Uterus (tissue), 4 donors: Measurements from ENCODE around the gene MRE11. TPM values are rescaled to one million over a fixed set of nuclear protein-coding genes. Genes with fewer than 3 reads are reported as not detected.

Experiments
- DNase-seq, 2 donors: peaks; one replicate each; pipeline ENCODE4 v3.0.0-alpha.2; 2019 to 2020
- H3K27ac ChIP-seq, 2 donors: fragments of 200-600 bp; sonication (generic); 1 replicate in 1 of 2; 2 replicates in 1 of 2; pipeline ENCODE4 v1.5.1; 2016 to 2018
- H3K27me3 ChIP-seq, 2 donors: fragments of 200-600 bp; sonication (generic); one replicate each; pipeline ENCODE4 v1.5.1; 2018 to 2019; ENCODE audit warnings: control low read depth in 1 of 2
- H3K36me3 ChIP-seq, 2 donors: fragments of 200-600 bp; sonication (generic); one replicate each; pipeline ENCODE4 v1.5.1; 2019; ENCODE audit warnings: control low read depth in 1 of 2
- H3K4me1 ChIP-seq, 2 donors: fragments of 200-600 bp; sonication (generic); one replicate each; pipeline ENCODE4 v1.5.1; 2018 to 2019; ENCODE audit warnings: control low read depth in 1 of 2
- H3K4me3 ChIP-seq, 2 donors: fragments of 200-600 bp; sonication (generic); 1 replicate in 1 of 2; 2 replicates in 1 of 2; pipeline ENCODE4 v1.5.1; 2018 to 2019; ENCODE audit warnings: mild to moderate bottlenecking in 1 of 2
- H3K9me3 ChIP-seq, 2 donors: fragments of 200-600 bp; sonication (generic); one replicate each; pipeline ENCODE4 v1.5.1; 2019; ENCODE audit warnings: control low read depth in 1 of 2
- CTCF ChIP-seq, 4 experiments: fragments of 200-600 bp in 2 of 4; fragments of 450-650 bp in 2 of 4; sonication (generic) in 2 of 4; IDR thresholded peaks; one replicate each; pipeline ENCODE4 v1.5.1; 2016 to 2019; ENCODE audit warnings: antibody characterized with exemption in 4 of 4, mild to moderate bottlenecking in 2 of 4, moderate library complexity in 1 of 4
- POLR2A ChIP-seq, 2 donors: fragments of 450-650 bp; IDR thresholded peaks; one replicate each; pipeline ENCODE4 v1.6.1; 2016; ENCODE audit warnings: antibody characterized with exemption in 2 of 2, mild to moderate bottlenecking in 1 of 2, moderate library complexity in 1 of 2
- intact Hi-C: fragments of 100-400 bp; cut with DNase I; formaldehyde crosslinking; loops from one replicate; pipeline ENCODE4 v1.15.1; 2023; ENCODE audit warnings: low total_unique reads
- total RNA-seq, 4 donors: library from RNA; depleted of rRNA in 3 of 4; stranded (reverse); fragments of >200 nt in 3 of 4; gene quantifications; one replicate each; pipeline versions ENCODE4 v1.1.0 to v1.2.4, GENCODE V29; 2014 to 2023
- donor health status: DM: yes; HTN: yes; CAD: no.

Gene MRE11
- total RNA-seq, 4 donors from 2014 or later, result 5.9 to 45.8 (median 16.9) TPM

DNA sequence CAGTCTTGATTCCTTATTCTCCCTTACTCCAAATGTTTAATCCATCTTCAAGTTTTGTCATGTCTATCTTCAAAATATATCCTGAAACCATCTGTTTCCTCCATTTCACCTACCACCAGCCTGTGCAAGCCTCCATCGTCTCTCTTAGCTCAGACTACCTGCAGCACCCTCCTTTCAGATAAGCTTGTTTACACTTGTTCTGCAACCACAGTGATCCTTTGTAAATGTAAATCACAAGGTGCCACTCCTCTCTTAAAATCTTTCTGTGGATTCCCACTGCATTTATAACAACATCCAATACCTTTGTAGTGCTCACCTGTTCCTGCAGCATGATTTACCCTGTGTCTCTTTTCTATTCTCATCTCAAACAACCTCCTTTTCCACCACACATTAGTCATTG lies 60.6 kb downstream of the MRE11 start:
- no peak for TF ChIP-seq POLR2A (IDR thresholded peaks at IDR 0.05)
- TF ChIP-seq CTCF (IDR thresholded peaks at IDR 0.05), result no peak

DNA sequence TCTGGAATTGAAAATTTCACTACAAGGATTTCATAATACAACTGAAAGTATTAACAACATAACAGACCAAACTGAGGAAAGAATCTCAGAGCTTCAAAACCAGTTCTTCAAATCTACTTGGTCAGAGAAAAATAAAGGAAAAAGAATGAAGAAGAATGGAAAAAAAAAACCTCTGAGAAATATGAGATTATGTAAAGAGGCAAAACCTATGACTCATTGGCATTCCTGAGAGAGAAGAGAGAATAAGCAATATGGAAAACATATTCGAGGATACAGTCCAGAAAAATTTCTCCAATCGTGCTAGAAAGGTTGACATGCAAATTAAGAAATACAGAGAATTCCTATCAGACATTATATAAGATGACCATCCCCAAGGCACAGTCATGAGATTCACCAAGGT lies 69.0 kb downstream of the MRE11 start:
- TF ChIP-seq CTCF (IDR thresholded peaks at IDR 0.05), result no peak
- TF ChIP-seq POLR2A (IDR thresholded peaks at IDR 0.05), result no peak
- no peaks in the 10 kb centered on the region for H3K4me1 ChIP-seq
- H3K27me3 ChIP-seq, result no peaks in the 10 kb centered on the region
- no peak overlapping the region for H3K4me3 ChIP-seq
- DNase-seq, result no peak
- H3K27ac ChIP-seq, result no peak overlapping the region
- H3K9me3 ChIP-seq, result no peaks in the 10 kb centered on the region
- no peaks in the 10 kb centered on the region for H3K36me3 ChIP-seq
- intact Hi-C loops, result no loop called here

More for the DNA sequence above, 60.6 kb downstream of the MRE11 start:
- Histone ChIP-seq H3K27me3 (no peaks in the 10 kb centered on the region), H3K36me3 (no peaks in the 10 kb centered on the region), H3K27ac (no peak overlapping the region), H3K4me1 (no peaks in the 10 kb centered on the region), H3K4me3 (no peak overlapping the region), H3K9me3 (no peaks in the 10 kb centered on the region)
- intact Hi-C loops, result no loop called here
- no peak for DNase-seq

GRCh38 chr11:94424011-94424410 lies 69.6 kb downstream of the MRE11 start:
- DNase-seq, result no peak
- intact Hi-C loops, result no loop called here
- TF ChIP-seq CTCF (IDR thresholded peaks at IDR 0.05) (no peak), POLR2A (IDR thresholded peaks at IDR 0.05) (no peak)
- Histone ChIP-seq H3K4me1 (no peaks in the 10 kb centered on the region), H3K27me3 (no peaks in the 10 kb centered on the region), H3K36me3 (no peaks in the 10 kb centered on the region), H3K4me3 (no peak overlapping the region), H3K9me3 (no peaks in the 10 kb centered on the region), H3K27ac (no peak overlapping the region)

DNA sequence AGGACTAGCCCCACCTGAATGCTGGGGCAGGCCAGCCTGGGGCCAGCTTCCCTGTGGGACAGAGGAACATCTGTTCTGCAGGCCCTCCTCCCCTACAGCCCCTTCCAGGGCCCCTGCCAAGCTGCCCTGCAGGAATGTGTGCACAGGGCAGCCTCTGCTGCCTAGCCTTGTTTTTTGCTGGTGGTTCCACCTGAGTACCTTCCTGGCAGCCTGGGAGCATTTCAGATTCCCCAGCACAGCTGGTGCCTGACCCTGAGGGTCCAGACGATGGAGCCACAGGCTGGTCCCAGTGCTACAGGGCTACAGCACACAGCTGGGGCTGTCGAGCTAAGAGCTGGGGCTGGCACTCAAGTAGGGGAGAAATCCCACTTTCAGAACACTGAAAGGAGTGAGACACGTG lies 70.1 kb downstream of the MRE11 start:
- intact Hi-C loops, result no loop called here
- no peak overlapping the region for H3K27ac ChIP-seq
- H3K36me3 ChIP-seq, result no peaks in the 10 kb centered on the region

DNA sequence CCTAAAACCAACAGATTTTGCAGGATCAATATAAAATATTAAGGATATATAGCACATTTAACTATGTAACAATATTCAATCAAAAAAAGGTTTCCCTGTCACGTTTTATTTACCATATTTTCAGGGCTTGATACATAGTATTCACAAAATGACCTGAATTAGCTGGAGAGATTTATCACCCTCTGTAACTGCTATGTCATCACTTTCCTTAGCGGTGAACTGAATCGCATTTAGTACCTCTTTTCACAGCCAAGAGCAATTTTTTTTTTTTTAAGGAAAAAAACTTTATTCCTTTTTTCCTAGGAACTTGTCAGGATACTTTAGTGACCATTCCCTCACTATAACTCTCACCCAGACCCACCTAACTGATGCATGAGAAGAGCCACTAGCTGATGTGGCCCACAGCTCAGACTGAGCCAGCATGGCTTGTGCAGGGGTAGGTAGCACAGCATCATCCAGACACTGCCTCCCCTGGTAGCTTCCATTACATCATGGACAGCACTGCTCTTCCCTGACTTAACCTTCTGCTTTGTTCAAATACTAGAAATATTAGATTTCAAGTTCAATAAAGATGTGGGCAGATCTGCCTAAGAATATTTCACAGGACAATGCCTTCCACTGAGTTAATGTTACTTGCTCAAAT lies 75.4 kb downstream of the MRE11 start:
- H3K4me1 ChIP-seq, result no peaks in the 10 kb centered on the region
- no peaks in the 10 kb centered on the region for H3K9me3 ChIP-seq
- no peak overlapping the region for H3K27ac ChIP-seq
- DNase-seq, result no peak
- H3K4me3 ChIP-seq, result no peak overlapping the region
- no peaks in the 10 kb centered on the region for H3K36me3 ChIP-seq
- no peaks in the 10 kb centered on the region for H3K27me3 ChIP-seq
- intact Hi-C loops, result no loop called here
- no peak for TF ChIP-seq CTCF (IDR thresholded peaks at IDR 0.05)
- TF ChIP-seq POLR2A (IDR thresholded peaks at IDR 0.05), result no peak

More for the DNA sequence above, 70.1 kb downstream of the MRE11 start:
- Histone ChIP-seq H3K4me3 (no peak overlapping the region), H3K4me1 (no peaks in the 10 kb centered on the region), H3K9me3 (no peaks in the 10 kb centered on the region), H3K27me3 (no peaks in the 10 kb centered on the region)
- no peak for DNase-seq
- TF ChIP-seq CTCF (IDR thresholded peaks at IDR 0.05) (no peak), POLR2A (IDR thresholded peaks at IDR 0.05) (no peak)
